B cell (primary cell): ENCODE data around the gene TMEM244. TPM values are rescaled to one million over a fixed set of nuclear protein-coding genes. Genes with fewer than 3 reads are reported as not detected.

Experiments
- ATAC-seq: fragments of 200-7000 bp; cut with Tn5 transposase; one replicate; pipeline ENCODE4 v1.10.0; 2021; ENCODE audit warnings: low read depth, mild to moderate bottlenecking, moderate number of reproducible peaks, moderate library complexity
- CTCF ChIA-PET: fragments of 350-600 bp; sonication (Branson Sonifier 250); formaldehyde crosslinking; loops from one replicate; lab custom pipeline; 2021; ENCODE audit warnings: antibody characterized with exemption, inconsistent platforms; lab: Charles Lee
- POLR2A ChIA-PET: fragments of 350-600 bp; sonication (Branson Sonifier 250); formaldehyde crosslinking; loops from one replicate; lab custom pipeline; 2021; ENCODE audit warnings: antibody characterized with exemption; lab: Charles Lee
- DNase-seq: peaks from one replicate; pipeline ENCODE4 v3.0.0; 2013
- H2AFZ ChIP-seq: 2 replicates; pipeline ENCODE4 v1.6.1; 2012; ENCODE audit warnings: mild to moderate bottlenecking, low read depth, low read length; ENCODE audit not compliant: insufficient read depth, poor library complexity, severe bottlenecking
- H3K27ac ChIP-seq, 2 donors: 1 replicate in 1 of 2; 2 replicates in 1 of 2; pipeline ENCODE4 v1.5.1; 2012 to 2013; ENCODE audit warnings: low read length in 2 of 2, mild to moderate bottlenecking in 2 of 2, moderate library complexity in 1 of 2
- H3K27me3 ChIP-seq, 4 experiments: fragments of 200-600 bp in 1 of 4; sonication (generic) in 1 of 4; replicated peaks in 1 of 4; 1 replicate in 2 of 4; 2 replicates in 2 of 4; pipeline versions ENCODE4 v1.6.1 to v1.7.0; 2013 to 2016; ENCODE audit warnings: low read length in 3 of 4, mild to moderate bottlenecking in 2 of 4, mixed read lengths in 1 of 4, moderate library complexity in 1 of 4; ENCODE audit not compliant: insufficient read depth in 4 of 4, control insufficient read depth in 3 of 4; ENCODE audit errors: control extremely low read depth in 1 of 4
- H3K36me3 ChIP-seq, 2 experiments: replicated peaks in 1 of 2; 1 replicate in 1 of 2; 2 replicates in 1 of 2; pipeline versions ENCODE4 v1.6.1 to v1.7.1; 2013; ENCODE audit warnings: low read length in 1 of 2; ENCODE audit not compliant: insufficient read depth in 2 of 2, control insufficient read depth in 1 of 2; ENCODE audit errors: control extremely low read depth in 1 of 2, extremely low read depth in 1 of 2
- H3K4me1 ChIP-seq, 2 donors: fragments of 200-600 bp in 1 of 2; sonication (generic) in 1 of 2; 1 replicate in 1 of 2; 2 replicates in 1 of 2; pipeline versions ENCODE4 v1.5.1 to v1.6.1; 2013 to 2017; ENCODE audit warnings: low read length in 2 of 2; ENCODE audit not compliant: control insufficient read depth in 2 of 2, insufficient read depth in 2 of 2
- H3K4me2 ChIP-seq: replicated peaks from 2 replicates; pipeline ENCODE3; 2012; ENCODE audit warnings: mild to moderate bottlenecking, low read depth, low read length; ENCODE audit not compliant: poor library complexity, severe bottlenecking
- H3K4me3 ChIP-seq, 5 experiments: fragments of 200-600 bp in 1 of 5; sonication (generic) in 1 of 5; 1 replicate in 3 of 5; 2 replicates in 2 of 5; pipeline versions ENCODE4 v1.5.1 to v1.7.0; 2011 to 2016; ENCODE audit warnings: low read length in 4 of 5, mild to moderate bottlenecking in 4 of 5, low read depth in 2 of 5, control low read depth in 1 of 5, moderate library complexity in 1 of 5; ENCODE audit not compliant: insufficient read depth in 1 of 5; ENCODE audit errors: control extremely low read depth in 1 of 5, extremely low read depth in 1 of 5
- H3K79me2 ChIP-seq: fragments of 200-600 bp; sonication (generic); one replicate; pipeline ENCODE4 v1.6.0; 2016; ENCODE audit warnings: low read length; ENCODE audit not compliant: control insufficient read depth, insufficient read depth
- H3K9ac ChIP-seq: fragments of 200-600 bp; sonication (generic); 2 replicates; pipeline ENCODE4 v1.6.1; 2017; ENCODE audit warnings: mild to moderate bottlenecking, low read length, moderate library complexity
- H3K9me3 ChIP-seq, 3 donors: one replicate each; pipeline versions ENCODE4 v1.6.1 to v1.7.1; 2013; ENCODE audit warnings: low read length in 2 of 3; ENCODE audit not compliant: control insufficient read depth in 2 of 3, insufficient read depth in 1 of 3; ENCODE audit errors: control extremely low read depth in 1 of 3
- H4K20me1 ChIP-seq: 2 replicates; pipeline ENCODE4 v1.6.0; 2012; ENCODE audit warnings: mild to moderate bottlenecking, low read length; ENCODE audit not compliant: insufficient read depth, control insufficient read depth, poor library complexity, severe bottlenecking
- H3K27ac Mint-ChIP-seq: one replicate; pipeline ENCODE4 v1.8.0; 2021; ENCODE audit warnings: mixed read lengths
- H3K27me3 Mint-ChIP-seq: one replicate; pipeline ENCODE4 v1.8.0; 2021; ENCODE audit warnings: mixed read lengths
- H3K4me1 Mint-ChIP-seq: one replicate; pipeline ENCODE4 v1.8.0; 2021; ENCODE audit warnings: mixed read lengths
- H3K4me3 Mint-ChIP-seq: one replicate; pipeline ENCODE4 v1.8.0; 2021; ENCODE audit warnings: mixed read lengths
- H3K9me3 Mint-ChIP-seq: one replicate; pipeline ENCODE4 v1.8.0; 2022; ENCODE audit warnings: mixed read lengths; ENCODE audit not compliant: insufficient read depth
- EZH2 ChIP-seq: IDR thresholded peaks from 2 replicates; pipeline ENCODE4 v1.6.1; 2012; ENCODE audit warnings: borderline replicate concordance, low read depth, mild to moderate bottlenecking, moderate library complexity, low read length; ENCODE audit not compliant: insufficient read depth, poor library complexity, severe bottlenecking
- WGBS: methylation state at CpG from one replicate; pipeline ENCODE4 v1.1.5; 2013; ENCODE audit warnings: missing lambda C conversion rate; ENCODE audit not compliant: insufficient coverage; 5-methylcytosine and 5-hydroxymethylcytosine counted together
- intact Hi-C: fragments of 100-400 bp; cut with micrococcal nuclease; formaldehyde crosslinking; loops from one replicate; pipeline ENCODE4 v1.10.0; 2022
- polyA plus RNA-seq: library from polyadenylated mRNA; depleted of rRNA; stranded (reverse); fragments of >200 nt; gene quantifications from 2 replicates; pipeline ENCODE4 v1.2.3, GENCODE V29; 2012
- total RNA-seq, 2 donors: library from RNA; stranded (reverse); fragments of 120-200 nt in 1 of 2; gene quantifications; 1 replicate in 1 of 2; 2 replicates in 1 of 2; pipeline versions ENCODE4 v1.2.3 to v1.2.4, GENCODE V29; 2013 to 2022
- TF ChIP-seq, protein P1 (sequence below): fragments of 200-600 bp; IDR thresholded peaks from one replicate; pipeline ENCODE4 v1.8.0; 2022; ENCODE audit warnings: antibody characterized with exemption, mild to moderate bottlenecking

Gene TMEM244
- total and polyA plus RNA-seq, 2 donors (not counting 1 experiment from before 2014, with no cell fraction given) = not detected

GRCh38 chr6:129874837-129875236, 13.7 kb upstream of the TMEM244 start:
- Mint-ChIP-seq H3K4me1 (peaks cover 30% of the 10 kb centered on the region), H3K4me3 (no peak overlapping the region), H3K9me3 (no peaks in the 10 kb centered on the region), H3K27ac (no peak overlapping the region), H3K27me3 (no peaks in the 10 kb centered on the region)
- no peak overlapping the region for H3K9ac ChIP-seq
- H3K79me2 ChIP-seq = no peaks in the 10 kb centered on the region
- CTCF ChIA-PET = interaction anchor here (0.8 to 2.2 kb wide), 2 partner anchors 19 to 277 kb away, joined by 4 to 7 read pairs; no protein-coding TSS in a partner anchor
- intact Hi-C loops = no loop called here
- no peak overlapping the region for H3K27ac ChIP-seq
- no peaks in the 10 kb centered on the region for H3K27me3 ChIP-seq
- peaks cover 0 to 3% (median 0%) of the 10 kb centered on the region in 3 donors for H3K9me3 ChIP-seq
- peaks cover 13 to 16% of the 10 kb centered on the region in 2 donors for H3K4me1 ChIP-seq
- no peak for DNase-seq
- TF ChIP-seq, protein P1, sequence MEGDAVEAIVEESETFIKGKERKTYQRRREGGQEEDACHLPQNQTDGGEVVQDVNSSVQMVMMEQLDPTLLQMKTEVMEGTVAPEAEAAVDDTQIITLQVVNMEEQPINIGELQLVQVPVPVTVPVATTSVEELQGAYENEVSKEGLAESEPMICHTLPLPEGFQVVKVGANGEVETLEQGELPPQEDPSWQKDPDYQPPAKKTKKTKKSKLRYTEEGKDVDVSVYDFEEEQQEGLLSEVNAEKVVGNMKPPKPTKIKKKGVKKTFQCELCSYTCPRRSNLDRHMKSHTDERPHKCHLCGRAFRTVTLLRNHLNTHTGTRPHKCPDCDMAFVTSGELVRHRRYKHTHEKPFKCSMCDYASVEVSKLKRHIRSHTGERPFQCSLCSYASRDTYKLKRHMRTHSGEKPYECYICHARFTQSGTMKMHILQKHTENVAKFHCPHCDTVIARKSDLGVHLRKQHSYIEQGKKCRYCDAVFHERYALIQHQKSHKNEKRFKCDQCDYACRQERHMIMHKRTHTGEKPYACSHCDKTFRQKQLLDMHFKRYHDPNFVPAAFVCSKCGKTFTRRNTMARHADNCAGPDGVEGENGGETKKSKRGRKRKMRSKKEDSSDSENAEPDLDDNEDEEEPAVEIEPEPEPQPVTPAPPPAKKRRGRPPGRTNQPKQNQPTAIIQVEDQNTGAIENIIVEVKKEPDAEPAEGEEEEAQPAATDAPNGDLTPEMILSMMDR = no peak
- TF ChIP-seq EZH2 = no peak
- no peaks in the 10 kb centered on the region for H4K20me1 ChIP-seq
- peak overlapping the region; percentile 37 for H3K4me2 ChIP-seq
- H3K36me3 ChIP-seq = no peaks in the 10 kb centered on the region
- no peak overlapping the region for H3K4me3 ChIP-seq
- H2AFZ ChIP-seq = no peak overlapping the region
- POLR2A ChIA-PET = no interaction called here
- no peak for ATAC-seq

- DNase-seq = no peak
- H3K9me3 ChIP-seq = no peaks in the 10 kb centered on the region
- H3K9ac ChIP-seq = no peak overlapping the region
- H4K20me1 ChIP-seq = no peaks in the 10 kb centered on the region
- no peak overlapping the region for H3K27ac Mint-ChIP-seq
- POLR2A ChIA-PET = no interaction called here
- CTCF ChIA-PET = interaction anchor here (1.2 kb wide), 1 partner anchor 12 kb away, joined by 3 read pairs; no protein-coding TSS in a partner anchor
- no peaks in the 10 kb centered on the region for H3K9me3 Mint-ChIP-seq
- no peak overlapping the region for H3K4me3 Mint-ChIP-seq
- no peak for TF ChIP-seq EZH2
- TF ChIP-seq, protein P1 = no peak
- no peaks in the 10 kb centered on the region for H3K36me3 ChIP-seq
- no peaks in the 10 kb centered on the region for H3K27me3 ChIP-seq
- intact Hi-C loops = no loop called here
- no peak overlapping the region for H3K4me2 ChIP-seq
- no peak overlapping the region for H3K4me3 ChIP-seq
- no peak for ATAC-seq
- peaks cover 13 to 16% of the 10 kb centered on the region in 2 donors for H3K4me1 ChIP-seq
- no peak overlapping the region for H3K27ac ChIP-seq
- no peaks in the 10 kb centered on the region for H3K27me3 Mint-ChIP-seq
- no peaks in the 10 kb centered on the region for H3K79me2 ChIP-seq
- H2AFZ ChIP-seq = no peak overlapping the region
- peaks cover 30% of the 10 kb centered on the region for H3K4me1 Mint-ChIP-seq
- WGBS = no CpG with 5 or more reads among the region's 2 CpGs
These were observed 11.5 kb upstream of the TMEM244 start for GRCh38 chr6:129872586-129872985.
